HepG2 (cell line): ENCODE measurements around the gene SNRPD3. TPM values are rescaled to one million over a fixed set of nuclear protein-coding genes. Genes with fewer than 3 reads are reported as not detected.
A peak's percentile ranks its signal among the peaks of the same experiment; 100 is the strongest.

ENCODE experiments used
- ATAC-seq: fragments of 200-7000 bp; cut with Tn5 transposase; 3 replicates; pipeline ENCODE4 v1.9.1; 2020; ENCODE audit warnings: mild to moderate bottlenecking, moderate library complexity
- BruUV-seq: library from RNA; stranded (reverse); fragments of 400-500 nt; replicated peaks from 2 replicates; lab custom pipeline; 2021; lab: Mats Ljungman, UMichigan
- CTCF ChIA-PET: fragments of 300-600 bp; formaldehyde crosslinking; extraction: SDS; loops from one replicate; lab custom pipeline; 2021; ENCODE audit warnings: low total read pairs, inconsistent platforms, low intra/inter-chr PET ratio; lab: Yijun Ruan, JAX
- POLR2A ChIA-PET: fragments of 350-600 bp; sonication (Branson Sonifier 250); formaldehyde crosslinking; loops from one replicate; lab custom pipeline; 2020; ENCODE audit warnings: antibody characterized with exemption, inconsistent platforms; lab: Yijun Ruan, JAX
- DNase-seq: peaks from one replicate; pipeline ENCODE4 v3.0.0-alpha.2; 2015; ENCODE audit warnings: low spot score
- FAIRE-seq: peaks from 3 replicates; lab custom pipeline; 2011; peaks lifted over from hg19 to GRCh38; lab: Jason Lieb, UNC
- H2AFZ ChIP-seq: one replicate; pipeline ENCODE4 v1.6.1; 2011; ENCODE audit warnings: low read length, inconsistent platforms
- H3K27ac ChIP-seq: fragments of 300-600 bp; 3 replicates; pipeline ENCODE4 v1.8.0; 2011; ENCODE audit warnings: mixed run types, mild to moderate bottlenecking, mixed read lengths, low read length, inconsistent platforms; ENCODE audit not compliant: insufficient read depth; ENCODE audit errors: extremely low read length
- H3K27me3 ChIP-seq, 2 experiments: fragments of 200-600 bp in 1 of 2; 2 replicates in 1 of 2; 3 replicates in 1 of 2; pipeline versions ENCODE4 v1.6.0 to v1.8.0; 2011; ENCODE audit warnings: low read length in 2 of 2, mild to moderate bottlenecking in 2 of 2, moderate library complexity in 2 of 2, inconsistent platforms in 1 of 2; ENCODE audit not compliant: insufficient read depth in 2 of 2, control insufficient read depth in 1 of 2
- H3K36me3 ChIP-seq, 2 experiments: fragments of 200-600 bp in 1 of 2; replicated peaks in 1 of 2; 2 replicates in 1 of 2; 3 replicates in 1 of 2; pipeline versions ENCODE4 v1.5.1 to v1.8.0; 2011; ENCODE audit warnings: low read length in 2 of 2, inconsistent platforms in 1 of 2; ENCODE audit not compliant: insufficient read depth in 2 of 2, control insufficient read depth in 1 of 2
- H3K4me1 ChIP-seq: 2 replicates; pipeline ENCODE4 v1.5.1; 2012; ENCODE audit warnings: low read length, inconsistent platforms; ENCODE audit not compliant: insufficient read depth
- H3K4me2 ChIP-seq: 2 replicates; pipeline ENCODE4 v1.6.0; 2011; ENCODE audit warnings: low read depth, low read length, inconsistent platforms
- H3K4me3 ChIP-seq, 3 experiments: fragments of 200-600 bp in 1 of 3; sonication (generic), shearing (Covaris generic) in 1 of 3; replicated peaks in 1 of 3; 2 replicates each; pipeline ENCODE4 v1.5.1; 2011 to 2016; ENCODE audit warnings: low read length in 3 of 3, inconsistent platforms in 2 of 3, low read depth in 2 of 3, mild to moderate bottlenecking in 2 of 3, control low read depth in 1 of 3, mixed read lengths in 1 of 3; ENCODE audit not compliant: insufficient read depth in 1 of 3
- H3K79me2 ChIP-seq: one replicate; pipeline ENCODE4 v1.6.1; 2011; ENCODE audit warnings: low read length, inconsistent platforms; ENCODE audit not compliant: insufficient read depth
- H3K9ac ChIP-seq: 2 replicates; pipeline ENCODE4 v1.6.0; 2011; ENCODE audit warnings: mild to moderate bottlenecking, low read depth, low read length, inconsistent platforms; ENCODE audit not compliant: insufficient read depth
- H3K9me3 ChIP-seq: 2 replicates; pipeline ENCODE4 v1.5.1; 2012; ENCODE audit warnings: mild to moderate bottlenecking, low read length
- H4K20me1 ChIP-seq: 2 replicates; pipeline ENCODE4 v1.6.0; 2011; ENCODE audit warnings: inconsistent platforms, mild to moderate bottlenecking, low read length, moderate library complexity; ENCODE audit not compliant: insufficient read depth
- ELF1 ChIP-seq: sonication (generic); formaldehyde crosslinking; IDR thresholded peaks from 2 replicates; pipeline ENCODE4 v1.4.0; 2020; ENCODE audit warnings: missing genetic modification reagents
- KDM5B ChIP-seq: sonication (generic); formaldehyde crosslinking; IDR thresholded peaks from 2 replicates; pipeline ENCODE4 v1.4.0; 2020; ENCODE audit warnings: missing genetic modification reagents, mild to moderate bottlenecking, borderline replicate concordance
- NONO ChIP-seq, 2 experiments: fragments of 450-650 bp in 1 of 2; sonication (generic) in 1 of 2; formaldehyde crosslinking in 1 of 2; IDR thresholded peaks in 1 of 2; conservative IDR thresholded peaks in 1 of 2; 2 replicates each; pipeline versions ENCODE4 v1.6.1 to v1.8.0; 2017 to 2022; ENCODE audit warnings: mild to moderate bottlenecking in 1 of 2, missing genetic modification reagents in 1 of 2, moderate library complexity in 1 of 2
- ONECUT2 ChIP-seq: sonication (generic); formaldehyde crosslinking; IDR thresholded peaks from 2 replicates; pipeline ENCODE4 v1.4.0; 2020; ENCODE audit warnings: missing genetic modification reagents
- SETDB1 ChIP-seq: sonication (generic); formaldehyde crosslinking; IDR thresholded peaks from 2 replicates; pipeline ENCODE4 v1.5.1; 2020; ENCODE audit warnings: missing genetic modification reagents, mild to moderate bottlenecking, borderline replicate concordance
- SOX6 ChIP-seq, 2 experiments: fragments of 450-650 bp in 1 of 2; sonication (generic) in 1 of 2; formaldehyde crosslinking in 1 of 2; IDR thresholded peaks; 2 replicates each; pipeline versions ENCODE4 v1.4.0 to v1.6.1; 2017 to 2020; ENCODE audit warnings: antibody characterized with exemption in 1 of 2, mild to moderate bottlenecking in 1 of 2, missing genetic modification reagents in 1 of 2
- ZFP41 ChIP-seq: sonication (generic); formaldehyde crosslinking; IDR thresholded peaks from 2 replicates; pipeline ENCODE4 v1.4.0; 2020; ENCODE audit warnings: mild to moderate bottlenecking, missing genetic modification reagents, borderline replicate concordance
- ZNF383 ChIP-seq: sonication (generic); formaldehyde crosslinking; IDR thresholded peaks from 2 replicates; pipeline ENCODE4 v1.4.0; 2020; ENCODE audit warnings: missing genetic modification reagents, mild to moderate bottlenecking, borderline replicate concordance
- ZNF557 ChIP-seq: sonication (generic); formaldehyde crosslinking; IDR thresholded peaks from 2 replicates; pipeline ENCODE4 v1.4.0; 2020; ENCODE audit warnings: missing genetic modification reagents
- ZNF563 ChIP-seq: sonication (generic); formaldehyde crosslinking; IDR thresholded peaks from 2 replicates; pipeline ENCODE4 v1.8.0; 2022; ENCODE audit warnings: mild to moderate bottlenecking, moderate library complexity, missing genetic modification reagents
- ZNF777 ChIP-seq: sonication (generic); formaldehyde crosslinking; IDR thresholded peaks from 2 replicates; pipeline ENCODE4 v1.4.0; 2020; ENCODE audit warnings: missing genetic modification reagents
- ZNF816 ChIP-seq: sonication (generic); formaldehyde crosslinking; IDR thresholded peaks from 2 replicates; pipeline ENCODE4 v1.8.0; 2022; ENCODE audit warnings: missing genetic modification reagents, mild to moderate bottlenecking, borderline replicate concordance
- WGBS: methylation state at CpG from one replicate; pipeline ENCODE4 v1.1.6; 2017; ENCODE audit warnings: low lambda C conversion rate; 5-methylcytosine and 5-hydroxymethylcytosine counted together
- in situ Hi-C: cut with HindIII; loops from 2 replicates; pipeline ENCODE4 v1.10.0; 2017; ENCODE audit warnings: low pct_unique_long_range_greater_than_20kb; ENCODE audit not compliant: extremely low pct_ligation_motif_present
- intact Hi-C: fragments of 100-400 bp; cut with micrococcal nuclease; formaldehyde crosslinking; loops from one replicate; pipeline ENCODE4 v1.10.0; 2022; ENCODE audit not compliant: unreplicated experiment
- polyA plus RNA-seq, 8 experiments: library from polyadenylated mRNA; depleted of rRNA in 3 of 8; stranded (reverse) in 7 of 8; unstranded in 1 of 8; fragments of >200 nt; fragmentation: Illumina TruSeq in 4 of 8; extraction: Trizol in 4 of 8; gene quantifications; 2 replicates each; pipeline versions ENCODE4 v1.2.1 to v1.2.3, GENCODE V29; 2011 to 2016; ENCODE audit warnings: low read depth in 4 of 8, missing spikeins in 1 of 8, mixed read lengths in 1 of 8; ENCODE audit not compliant: insufficient read depth in 1 of 8
- total RNA-seq, 5 experiments: library from RNA; depleted of rRNA; stranded (reverse); fragments of >200 nt; fragmentation: Illumina TruSeq; extraction: Trizol; gene quantifications; 2 replicates each; pipeline ENCODE4 v1.2.3, GENCODE V29; 2016; ENCODE audit warnings: low read depth in 1 of 5
- TF ChIP-seq, protein P1 (sequence below): sonication (generic); formaldehyde crosslinking; IDR thresholded peaks from 2 replicates; pipeline ENCODE4 v1.4.0; 2020; ENCODE audit warnings: missing genetic modification reagents, borderline replicate concordance
- TF ChIP-seq, protein P2 (sequence below): sonication (generic); formaldehyde crosslinking; IDR thresholded peaks from 2 replicates; pipeline ENCODE4 v1.4.0; 2020; ENCODE audit warnings: missing genetic modification reagents
- TF ChIP-seq, protein P3 (sequence below): IDR thresholded peaks from 2 replicates; pipeline ENCODE4 v1.6.1; 2016; ENCODE audit warnings: low read depth, control low read depth
- TF ChIP-seq, protein P4 (sequence below): sonication (generic); formaldehyde crosslinking; IDR thresholded peaks from 2 replicates; pipeline ENCODE4 v1.4.0; 2020; ENCODE audit warnings: missing genetic modification reagents
- TF ChIP-seq, protein P5 (sequence below): sonication (generic); formaldehyde crosslinking; IDR thresholded peaks from 2 replicates; pipeline ENCODE4 v1.5.1; 2020; ENCODE audit warnings: missing genetic modification reagents, mild to moderate bottlenecking, borderline replicate concordance

SNRPD3 gene
- total and polyA plus RNA-seq, 2 of the 13 experiments (the other 11 are each of a cell fraction or from before 2014, with no cell fraction given): 110 to 209 TPM

DNA sequence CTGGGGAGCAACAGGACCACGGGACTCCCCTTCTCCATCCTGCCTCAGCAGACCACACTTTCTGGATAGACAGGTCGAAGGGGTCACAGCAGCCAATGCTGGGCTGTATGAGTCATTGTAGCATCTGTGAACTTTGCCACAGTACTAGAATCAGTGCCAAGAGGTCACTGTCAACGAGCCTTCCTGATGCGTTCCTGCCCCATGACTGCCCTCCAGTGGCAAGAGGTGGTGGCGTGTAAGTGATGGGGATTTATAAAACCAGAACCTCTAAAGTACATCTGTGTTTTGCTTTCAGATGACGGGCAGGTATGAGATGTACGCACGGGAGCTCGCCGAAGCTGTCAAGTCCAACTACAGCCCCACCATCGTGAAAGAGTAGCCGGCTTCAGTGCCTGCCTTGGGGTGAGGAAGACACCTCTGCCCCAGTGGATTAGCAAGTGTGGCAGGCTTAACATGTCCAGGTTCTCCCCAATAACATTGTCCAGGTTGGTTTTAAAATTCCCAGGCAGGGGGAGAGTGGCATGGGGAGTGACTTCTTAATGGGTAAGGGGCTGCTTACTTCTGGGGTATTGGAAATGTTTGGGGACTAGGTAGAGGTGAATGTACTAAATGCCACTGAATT lies 30.3 kb upstream of the SNRPD3 start:
- Histone ChIP-seq H3K9me3 (no peaks in the 10 kb centered on the region), H3K9ac (no peak overlapping the region), H4K20me1 (no peaks in the 10 kb centered on the region), H3K27ac (no peak overlapping the region), H2AFZ (no peak overlapping the region), H3K4me2 (peak overlapping the region; percentile 61), H3K79me2 (no peaks in the 10 kb centered on the region), H3K27me3 (no peaks in the 10 kb centered on the region), H3K36me3 (no peaks in the 10 kb centered on the region), H3K4me1 (peaks cover 54% of the 10 kb centered on the region), H3K4me3 (no peak overlapping the region)
- 0% methylated on average over 9 of the region's 12 CpGs for WGBS
- POLR2A ChIA-PET: no interaction called here
- peak; percentile 88 for ATAC-seq
- no TSS peak for BruUV-seq
- FAIRE-seq: peak; percentile 100
- DNase-seq: peak; percentile 92
- in situ Hi-C loops: no loop called here
- CTCF ChIA-PET: interaction anchor here (1.0 to 3.8 kb wide), 3 partner anchors 24 to 200 kb away, joined by 6 to 59 read pairs (median 6); no protein-coding TSS in a partner anchor
- intact Hi-C loops: loop anchor here (1.0 to 2.0 kb wide), 2 partner anchors 104 to 201 kb away; no protein-coding TSS in a partner anchor
- TF ChIP-seq, protein P1, sequence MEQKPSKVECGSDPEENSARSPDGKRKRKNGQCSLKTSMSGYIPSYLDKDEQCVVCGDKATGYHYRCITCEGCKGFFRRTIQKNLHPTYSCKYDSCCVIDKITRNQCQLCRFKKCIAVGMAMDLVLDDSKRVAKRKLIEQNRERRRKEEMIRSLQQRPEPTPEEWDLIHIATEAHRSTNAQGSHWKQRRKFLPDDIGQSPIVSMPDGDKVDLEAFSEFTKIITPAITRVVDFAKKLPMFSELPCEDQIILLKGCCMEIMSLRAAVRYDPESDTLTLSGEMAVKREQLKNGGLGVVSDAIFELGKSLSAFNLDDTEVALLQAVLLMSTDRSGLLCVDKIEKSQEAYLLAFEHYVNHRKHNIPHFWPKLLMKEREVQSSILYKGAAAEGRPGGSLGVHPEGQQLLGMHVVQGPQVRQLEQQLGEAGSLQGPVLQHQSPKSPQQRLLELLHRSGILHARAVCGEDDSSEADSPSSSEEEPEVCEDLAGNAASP (CRISPR knock-in tag): peak; percentile 71; the same call in 1 of the 2 replicates
- no peak for TF ChIP-seq SETDB1 (CRISPR knock-in tag)
- TF ChIP-seq ZNF557 (CRISPR knock-in tag): no peak
- no peak for TF ChIP-seq KDM5B (CRISPR knock-in tag)
- TF ChIP-seq, protein P2, sequence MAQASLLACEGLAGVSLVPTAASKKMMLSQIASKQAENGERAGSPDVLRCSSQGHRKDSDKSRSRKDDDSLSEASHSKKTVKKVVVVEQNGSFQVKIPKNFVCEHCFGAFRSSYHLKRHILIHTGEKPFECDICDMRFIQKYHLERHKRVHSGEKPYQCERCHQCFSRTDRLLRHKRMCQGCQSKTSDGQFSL (CRISPR knock-in tag): no peak
- no peak for TF ChIP-seq ZNF383 (CRISPR knock-in tag)
- no peak for TF ChIP-seq ONECUT2 (CRISPR knock-in tag)
- peak; percentile 10; the same call in 1 of the 2 replicates for TF ChIP-seq ELF1
- TF ChIP-seq, protein P3, sequence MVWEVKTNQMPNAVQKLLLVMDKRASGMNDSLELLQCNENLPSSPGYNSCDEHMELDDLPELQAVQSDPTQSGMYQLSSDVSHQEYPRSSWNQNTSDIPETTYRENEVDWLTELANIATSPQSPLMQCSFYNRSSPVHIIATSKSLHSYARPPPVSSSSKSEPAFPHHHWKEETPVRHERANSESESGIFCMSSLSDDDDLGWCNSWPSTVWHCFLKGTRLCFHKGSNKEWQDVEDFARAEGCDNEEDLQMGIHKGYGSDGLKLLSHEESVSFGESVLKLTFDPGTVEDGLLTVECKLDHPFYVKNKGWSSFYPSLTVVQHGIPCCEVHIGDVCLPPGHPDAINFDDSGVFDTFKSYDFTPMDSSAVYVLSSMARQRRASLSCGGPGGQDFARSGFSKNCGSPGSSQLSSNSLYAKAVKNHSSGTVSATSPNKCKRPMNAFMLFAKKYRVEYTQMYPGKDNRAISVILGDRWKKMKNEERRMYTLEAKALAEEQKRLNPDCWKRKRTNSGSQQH (CRISPR knock-in tag): no peak
- no peak for TF ChIP-seq ZNF816 (CRISPR knock-in tag)
- no peak for TF ChIP-seq NONO (IDR thresholded peaks at IDR 0.05)
- TF ChIP-seq NONO (CRISPR knock-in tag; conservative IDR thresholded peaks at IDR 0.05): peak; percentile 54; the same call in 1 of the 2 replicates
- TF ChIP-seq, protein P4, sequence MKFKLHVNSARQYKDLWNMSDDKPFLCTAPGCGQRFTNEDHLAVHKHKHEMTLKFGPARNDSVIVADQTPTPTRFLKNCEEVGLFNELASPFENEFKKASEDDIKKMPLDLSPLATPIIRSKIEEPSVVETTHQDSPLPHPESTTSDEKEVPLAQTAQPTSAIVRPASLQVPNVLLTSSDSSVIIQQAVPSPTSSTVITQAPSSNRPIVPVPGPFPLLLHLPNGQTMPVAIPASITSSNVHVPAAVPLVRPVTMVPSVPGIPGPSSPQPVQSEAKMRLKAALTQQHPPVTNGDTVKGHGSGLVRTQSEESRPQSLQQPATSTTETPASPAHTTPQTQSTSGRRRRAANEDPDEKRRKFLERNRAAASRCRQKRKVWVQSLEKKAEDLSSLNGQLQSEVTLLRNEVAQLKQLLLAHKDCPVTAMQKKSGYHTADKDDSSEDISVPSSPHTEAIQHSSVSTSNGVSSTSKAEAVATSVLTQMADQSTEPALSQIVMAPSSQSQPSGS: peak; percentile 87
- TF ChIP-seq ZFP41 (CRISPR knock-in tag): no peak
- TF ChIP-seq, protein P5, sequence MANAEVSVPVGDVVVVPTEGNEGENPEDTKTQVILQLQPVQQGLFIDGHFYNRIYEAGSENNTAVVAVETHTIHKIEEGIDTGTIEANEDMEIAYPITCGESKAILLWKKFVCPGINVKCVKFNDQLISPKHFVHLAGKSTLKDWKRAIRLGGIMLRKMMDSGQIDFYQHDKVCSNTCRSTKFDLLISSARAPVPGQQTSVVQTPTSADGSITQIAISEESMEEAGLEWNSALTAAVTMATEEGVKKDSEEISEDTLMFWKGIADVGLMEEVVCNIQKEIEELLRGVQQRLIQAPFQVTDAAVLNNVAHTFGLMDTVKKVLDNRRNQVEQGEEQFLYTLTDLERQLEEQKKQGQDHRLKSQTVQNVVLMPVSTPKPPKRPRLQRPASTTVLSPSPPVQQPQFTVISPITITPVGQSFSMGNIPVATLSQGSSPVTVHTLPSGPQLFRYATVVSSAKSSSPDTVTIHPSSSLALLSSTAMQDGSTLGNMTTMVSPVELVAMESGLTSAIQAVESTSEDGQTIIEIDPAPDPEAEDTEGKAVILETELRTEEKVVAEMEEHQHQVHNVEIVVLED (CRISPR knock-in tag): peak; percentile 43; the same call in 1 of the 2 replicates
- TF ChIP-seq ZNF777 (CRISPR knock-in tag): no peak
- no peak for TF ChIP-seq SOX6 (IDR thresholded peaks at IDR 0.05)
- TF ChIP-seq SOX6 (CRISPR knock-in tag; IDR thresholded peaks at IDR 0.05): peak; percentile 87
- peak; percentile 19; the same call in 1 of the 2 replicates for TF ChIP-seq ZNF563 (CRISPR knock-in tag)
